Activated T-helper 1 cell treated with anti-CD3 and anti-CD28 coated beads, Interleukin-12 subunit alpha, Interleukin-12 subunit beta, Interleukin-2, Interleukin-4 antibody, amounts not matched to agents 30 ng/mL and 10 ng/mL and 1 ng/mL, durations not matched to agents 14 hours and 24 hours and 36 hours (primary cell): ENCODE data around the gene MRGPRE. TPM values are rescaled to one million over a fixed set of nuclear protein-coding genes. Genes with fewer than 3 reads are reported as not detected.

Source experiments
- DNase-seq: peaks from one replicate; pipeline ENCODE4 v3.0.0; 2021; ENCODE audit warnings: low spot score
- H3K27ac Mint-ChIP-seq: one replicate; pipeline ENCODE4 v1.8.0; 2021; ENCODE audit warnings: mild to moderate bottlenecking, mixed read lengths
- H3K27me3 Mint-ChIP-seq: one replicate; pipeline ENCODE4 v1.8.0; 2022; ENCODE audit warnings: mild to moderate bottlenecking, moderate library complexity, mixed read lengths; ENCODE audit not compliant: insufficient read depth
- H3K36me3 Mint-ChIP-seq: one replicate; pipeline ENCODE4 v1.8.0; 2021; ENCODE audit warnings: low read depth, mixed read lengths
- H3K4me1 Mint-ChIP-seq: one replicate; pipeline ENCODE4 v1.8.0; 2021; ENCODE audit warnings: low read depth, mixed read lengths
- H3K4me3 Mint-ChIP-seq: one replicate; pipeline ENCODE4 v1.8.0; 2021; ENCODE audit warnings: mild to moderate bottlenecking, moderate library complexity, mixed read lengths
- H3K9me3 Mint-ChIP-seq: one replicate; pipeline ENCODE4 v1.8.0; 2021; ENCODE audit warnings: mixed read lengths
- intact Hi-C: fragments of 100-400 bp; cut with micrococcal nuclease; formaldehyde crosslinking; loops from one replicate; pipeline ENCODE4 v1.15.1; 2024
- total RNA-seq: library from RNA; stranded (reverse); gene quantifications from 2 replicates; pipeline ENCODE4 v1.2.3, GENCODE V29; 2022

MRGPRE gene
- total RNA-seq, 1 donor from 2014 or later, result not detected

GRCh38 chr11:3222941-3223915 is 9.0 kb downstream of the MRGPRE start:
- no peak for DNase-seq
- Mint-ChIP-seq H3K36me3 (no peaks in the 10 kb centered on the region), H3K27me3 (no peaks in the 10 kb centered on the region), H3K27ac (no peak overlapping the region), H3K9me3 (no peaks in the 10 kb centered on the region), H3K4me1 (no peaks in the 10 kb centered on the region), H3K4me3 (no peak overlapping the region)
- intact Hi-C loops, result no loop called here

- DNase-seq, result no peak
- intact Hi-C loops, result no loop called here
- Mint-ChIP-seq H3K4me1 (no peaks in the 10 kb centered on the region), H3K36me3 (no peaks in the 10 kb centered on the region), H3K27me3 (no peaks in the 10 kb centered on the region), H3K9me3 (no peaks in the 10 kb centered on the region), H3K27ac (no peak overlapping the region), H3K4me3 (no peak overlapping the region)
Measured at GRCh38 chr11:3222003-3222855, 10.0 kb downstream of the MRGPRE start.

DNA sequence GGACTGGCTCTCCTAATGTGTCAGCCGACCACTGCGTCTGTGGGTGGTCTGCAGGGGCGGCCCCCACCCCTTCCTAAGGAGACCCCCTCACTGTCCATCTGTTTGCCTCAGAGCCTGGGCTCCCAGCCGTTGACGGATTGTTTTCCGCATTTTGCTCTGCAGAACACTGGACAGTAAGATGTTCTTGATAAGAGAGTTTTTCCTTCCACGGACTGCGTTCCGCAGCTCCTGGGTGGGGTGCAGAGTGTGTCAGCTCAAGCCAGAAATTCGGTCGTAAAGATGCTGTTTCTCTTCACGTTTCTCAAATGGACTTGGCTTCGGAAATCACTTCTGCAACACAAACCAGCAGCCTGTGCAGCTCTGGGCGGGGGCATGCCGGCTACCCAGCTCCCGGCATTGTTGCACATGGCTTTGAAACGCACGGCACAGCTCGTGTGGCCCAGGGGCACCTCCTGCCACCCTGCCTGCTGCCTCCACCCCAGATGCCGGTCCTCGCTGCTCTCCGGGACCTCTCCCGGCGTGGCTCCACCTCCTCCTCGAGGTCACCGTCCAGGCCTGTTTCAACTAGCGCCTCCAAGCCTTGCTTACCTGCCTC is 10.7 kb downstream of the MRGPRE start:
- Mint-ChIP-seq H3K27me3 (no peaks in the 10 kb centered on the region), H3K4me3 (no peak overlapping the region), H3K27ac (no peak overlapping the region), H3K9me3 (no peaks in the 10 kb centered on the region), H3K4me1 (no peaks in the 10 kb centered on the region), H3K36me3 (no peaks in the 10 kb centered on the region)
- intact Hi-C loops, result no loop called here
- DNase-seq, result no peak

DNA sequence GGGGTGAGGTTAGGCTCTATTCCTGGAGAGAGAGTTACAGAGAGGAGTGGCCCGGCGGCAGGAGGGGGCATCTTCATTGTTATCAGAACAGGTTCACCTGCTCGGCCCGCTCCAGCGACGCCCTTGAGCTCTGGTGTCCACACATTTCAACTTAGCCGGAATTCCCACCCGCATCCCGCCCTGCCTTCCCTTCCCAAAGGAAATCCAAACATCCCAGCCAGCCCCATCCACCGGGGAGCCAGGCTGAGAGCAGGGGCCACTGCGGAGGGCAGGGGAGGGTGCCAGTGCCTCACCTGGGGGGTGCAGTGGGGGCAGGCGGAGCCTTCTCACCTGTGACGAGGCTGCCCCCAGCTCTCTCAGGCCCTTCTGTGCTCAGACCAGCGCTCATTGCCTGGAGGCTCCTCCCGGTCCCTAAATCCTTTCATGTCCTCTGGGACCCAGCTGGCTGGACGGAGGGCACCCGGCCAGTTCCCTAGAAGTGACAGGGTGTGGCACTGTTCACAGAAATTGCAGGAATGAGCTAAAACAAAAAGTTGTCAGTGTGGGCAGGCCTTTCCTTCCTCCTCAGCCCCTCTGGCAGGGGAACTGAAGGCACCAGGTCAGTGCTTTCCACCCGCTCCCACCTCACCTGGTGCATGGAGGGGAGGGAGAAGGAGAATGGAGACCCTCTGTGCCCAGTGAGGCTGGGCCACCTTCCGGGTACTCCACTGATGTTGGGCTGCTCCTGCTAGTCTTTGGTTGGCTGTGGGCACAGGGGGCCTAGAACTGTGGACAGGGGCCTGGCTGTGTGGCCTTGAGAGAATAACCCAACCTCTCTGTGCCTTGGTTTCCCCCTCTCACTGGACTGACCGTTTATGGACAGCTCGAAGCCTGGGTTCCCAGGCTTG is 11.5 kb downstream of the MRGPRE start:
- no peaks in the 10 kb centered on the region for H3K9me3 Mint-ChIP-seq
- no peaks in the 10 kb centered on the region for H3K4me1 Mint-ChIP-seq
- no peak for DNase-seq
- intact Hi-C loops, result no loop called here
- H3K36me3 Mint-ChIP-seq, result no peaks in the 10 kb centered on the region
- H3K4me3 Mint-ChIP-seq, result no peak overlapping the region
- no peaks in the 10 kb centered on the region for H3K27me3 Mint-ChIP-seq
- H3K27ac Mint-ChIP-seq, result no peak overlapping the region

- Mint-ChIP-seq H3K36me3 (no peaks in the 10 kb centered on the region), H3K4me1 (no peaks in the 10 kb centered on the region), H3K27me3 (no peaks in the 10 kb centered on the region), H3K4me3 (no peak overlapping the region), H3K27ac (no peak overlapping the region), H3K9me3 (no peaks in the 10 kb centered on the region)
- intact Hi-C loops, result no loop called here
- DNase-seq, result no peak
Measured at GRCh38 chr11:3220101-3220500, 12.1 kb downstream of the MRGPRE start.

DNA sequence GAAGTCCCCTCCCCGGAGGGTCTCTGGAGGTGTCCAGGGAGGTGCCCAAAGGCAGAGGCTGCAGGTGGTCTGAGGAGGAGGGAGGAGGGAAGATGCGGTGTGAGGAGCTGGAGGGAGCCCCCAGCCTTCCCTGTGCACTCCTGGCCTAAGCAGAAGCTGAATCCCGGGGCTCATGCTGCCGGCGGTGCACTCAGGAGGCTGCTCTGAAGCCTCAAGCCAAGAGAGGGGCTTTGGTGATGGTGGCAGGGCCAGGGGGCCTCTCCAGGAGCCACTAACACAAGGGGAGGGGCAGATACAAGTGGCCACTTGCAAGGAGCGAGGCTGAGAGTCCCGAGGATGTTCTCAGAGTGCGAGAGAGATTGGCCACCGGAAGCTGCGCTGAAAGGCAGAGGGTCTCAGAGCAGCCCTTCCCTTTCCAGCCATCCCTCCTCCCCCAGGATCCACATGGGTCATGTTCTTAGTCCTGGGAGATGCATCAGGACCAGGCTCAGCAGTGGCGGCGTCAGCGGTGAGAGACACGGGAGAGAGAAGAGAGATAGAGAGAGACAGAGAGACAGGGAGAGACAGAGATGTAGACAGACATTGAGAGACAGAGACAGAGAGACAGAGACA is 12.8 kb downstream of the MRGPRE start:
- no peak overlapping the region for H3K4me3 Mint-ChIP-seq
- H3K36me3 Mint-ChIP-seq, result no peaks in the 10 kb centered on the region
- peaks cover 2% of the 10 kb centered on the region for H3K27me3 Mint-ChIP-seq
- DNase-seq, result no peak
- intact Hi-C loops, result no loop called here
- no peaks in the 10 kb centered on the region for H3K9me3 Mint-ChIP-seq
- H3K27ac Mint-ChIP-seq, result no peak overlapping the region
- no peaks in the 10 kb centered on the region for H3K4me1 Mint-ChIP-seq

DNA sequence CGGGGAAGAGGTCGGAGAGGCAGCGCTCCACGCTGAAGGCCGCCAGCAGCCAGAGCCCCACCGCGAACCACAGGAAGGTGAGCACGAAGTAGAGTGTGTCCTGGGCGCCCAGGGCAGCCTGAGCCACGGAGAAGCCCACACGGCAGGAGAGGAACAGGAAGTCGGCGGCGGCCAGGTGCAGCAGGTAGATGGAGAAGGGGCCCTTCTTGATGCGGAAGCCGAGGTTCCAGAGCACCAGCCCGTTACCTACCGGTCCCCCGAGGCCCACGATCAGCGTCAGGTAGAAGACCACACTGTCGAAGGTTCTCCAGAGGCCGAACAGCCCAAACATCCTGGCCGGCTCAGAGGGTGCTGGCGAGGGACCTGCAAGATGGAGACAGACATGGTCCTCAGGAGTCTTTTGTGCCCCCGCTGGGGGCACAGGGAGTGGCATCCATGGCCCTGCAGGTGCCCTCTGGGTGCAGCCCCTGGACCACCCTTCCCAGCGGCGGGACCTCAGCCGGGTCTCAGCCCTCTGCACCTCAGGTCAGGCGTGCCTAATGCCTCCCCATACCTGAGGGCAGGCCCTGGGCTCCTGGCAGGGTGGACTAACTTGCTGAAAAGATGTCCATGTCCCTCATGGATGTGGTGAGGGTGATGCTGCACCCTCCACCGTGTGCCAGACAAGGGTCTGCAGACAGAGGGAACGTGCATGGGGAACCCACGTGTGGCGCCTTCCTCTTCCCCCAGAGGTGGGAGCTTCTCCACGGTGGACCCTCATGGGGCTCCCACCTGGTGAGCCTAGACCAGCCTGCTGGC is 13.5 kb downstream of the MRGPRE start, which contains the start of gene MRGPRG:
Gene MRGPRG (minus strand): TSS at position 331 of the 798 bp plus-strand sequence. CDS start 0 bp downstream, at position 331.
- intact Hi-C loops, result no loop called here
- H3K9me3 Mint-ChIP-seq, result no peaks in the 10 kb centered on the region
- peaks cover 2% of the 10 kb centered on the region for H3K27me3 Mint-ChIP-seq
- no peak for DNase-seq
- no peaks in the 10 kb centered on the region for H3K4me1 Mint-ChIP-seq
- H3K27ac Mint-ChIP-seq, result no peak within 1 kb of the TSS
- no peaks in the 10 kb centered on the region for H3K36me3 Mint-ChIP-seq
- no peak within 1 kb of the TSS for H3K4me3 Mint-ChIP-seq

- no peak for DNase-seq
- no peaks in the 10 kb centered on the region for H3K9me3 Mint-ChIP-seq
- H3K36me3 Mint-ChIP-seq, result no peaks in the 10 kb centered on the region
- peaks cover 2% of the 10 kb centered on the region for H3K27me3 Mint-ChIP-seq
- no peak overlapping the region for H3K4me3 Mint-ChIP-seq
- H3K27ac Mint-ChIP-seq, result no peak overlapping the region
- intact Hi-C loops, result loop anchor here (1.0 kb wide), 1 partner anchor 108 kb away; no protein-coding TSS in a partner anchor
- H3K4me1 Mint-ChIP-seq, result no peaks in the 10 kb centered on the region
Measured at GRCh38 chr11:3217818-3218482, 14.3 kb downstream of the MRGPRE start.

GRCh38 chr11:3216027-3216525 is 16.1 kb downstream of the MRGPRE start:
- Mint-ChIP-seq H3K36me3 (no peaks in the 10 kb centered on the region), H3K9me3 (no peaks in the 10 kb centered on the region), H3K27me3 (peaks cover 3% of the 10 kb centered on the region), H3K27ac (no peak overlapping the region), H3K4me1 (no peaks in the 10 kb centered on the region), H3K4me3 (no peak overlapping the region)
- intact Hi-C loops, result no loop called here
- DNase-seq, result no peak

DNA sequence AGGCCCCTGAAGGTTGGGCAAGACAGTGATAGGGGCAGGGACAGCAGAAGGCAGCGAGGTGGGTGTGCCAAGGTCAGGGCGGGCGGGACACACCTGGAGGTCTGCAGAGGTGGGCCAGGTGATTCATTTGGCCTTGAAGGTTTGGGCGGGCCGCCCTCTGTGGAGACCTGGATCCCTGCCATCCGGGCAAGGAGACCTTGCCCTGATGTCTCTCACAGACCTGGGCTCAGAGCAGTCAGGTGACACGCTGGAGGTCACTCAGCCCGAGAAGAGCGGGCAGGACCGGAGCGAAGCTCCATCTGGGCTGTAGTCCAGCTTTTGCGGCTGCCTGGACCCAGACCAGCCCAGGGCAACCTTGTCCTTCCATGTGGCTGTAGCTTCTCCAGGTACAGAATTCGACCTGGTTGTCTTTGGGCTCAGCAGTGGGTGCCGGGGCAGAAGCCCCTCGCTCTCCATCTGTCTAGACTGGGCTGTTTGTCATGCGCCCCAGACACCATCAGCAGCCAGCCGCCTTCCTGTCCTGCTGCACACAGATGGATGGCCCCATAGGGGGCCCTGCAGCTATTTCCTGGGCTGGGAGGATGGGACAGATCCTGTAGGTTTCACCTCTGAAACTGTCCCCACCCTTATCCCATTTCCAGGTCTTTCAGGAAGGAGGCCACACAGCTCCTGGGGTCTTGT is 16.7 kb downstream of the MRGPRE start:
- intact Hi-C loops, result no loop called here
- DNase-seq, result no peak
- Mint-ChIP-seq H3K4me3 (no peak overlapping the region), H3K27me3 (peaks cover 3% of the 10 kb centered on the region), H3K4me1 (no peaks in the 10 kb centered on the region), H3K27ac (no peak overlapping the region), H3K9me3 (no peaks in the 10 kb centered on the region), H3K36me3 (no peaks in the 10 kb centered on the region)
